ENCODE data around the gene ISYNA1. TPM values are rescaled to one million over a fixed set of nuclear protein-coding genes. Genes with fewer than 3 reads are reported as not detected.

ISYNA1 gene
- total and polyA plus RNA-seq, 2 of the 13 experiments (the other 11 are each of a cell fraction or from before 2014, with no cell fraction given): 29.6 to 48.5 TPM

DNA sequence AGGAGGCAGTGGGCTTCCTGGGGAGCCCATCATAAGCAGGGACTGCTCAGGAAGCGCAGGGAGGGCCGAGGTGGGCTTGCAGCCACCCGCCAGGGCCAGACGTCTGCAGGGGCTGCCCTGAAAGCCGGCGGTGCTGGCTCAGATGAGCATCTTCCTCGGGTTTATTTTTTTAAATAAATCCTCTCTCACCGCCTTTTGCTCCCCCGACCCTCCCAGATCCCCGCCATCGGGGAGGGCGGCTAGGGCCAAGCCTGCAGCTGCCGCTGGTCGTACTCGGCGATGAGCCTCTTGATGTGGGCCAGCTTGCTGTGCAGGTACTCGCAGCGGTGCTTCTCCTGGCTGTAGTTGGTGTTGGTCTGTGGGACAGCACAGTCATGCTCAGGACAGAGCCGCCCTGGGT is 6.6 kb upstream of the ISYNA1 start:
- H3K4me1 ChIP-seq (ENCODE audit: insufficient read depth, low read length): peaks cover 30% of the 10 kb centered on the region
- BruUV-seq (replicated peaks): no TSS peak
- no peaks in the 10 kb centered on the region for H3K27me3 ChIP-seq (ENCODE audit: control insufficient read depth in 1 of 2, insufficient read depth in 2 of 2, low read length in 2 of 2)
- DNase-seq (ENCODE audit: low spot score) (no peak), FAIRE-seq (no peak), ATAC-seq (no peak)
- H4K20me1 ChIP-seq (ENCODE audit: insufficient read depth, low read length): peaks cover 9% of the 10 kb centered on the region; the same call in 1 of the 2 replicates
- 96% methylated on average over 18 of the region's 19 CpGs for WGBS (ENCODE audit: low lambda C conversion rate)
- H3K36me3 ChIP-seq (replicated peaks in 1 of 2; ENCODE audit: control insufficient read depth in 1 of 2, insufficient read depth in 2 of 2, low read length in 2 of 2): peaks cover 27 to 57% of the 10 kb centered on the region in 2 experiments; a peak in 4 of 5 replicates
- in situ Hi-C loops (cut with HindIII; ENCODE audit: extremely low pct_ligation_motif_present, low pct_unique_long_range_greater_than_20kb): no loop called here
- no peak overlapping the region for H3K4me2 ChIP-seq (ENCODE audit: low read depth, low read length)
- H3K9me3 ChIP-seq (ENCODE audit: low read length): no peaks in the 10 kb centered on the region
- no peak overlapping the region for H3K4me3 ChIP-seq (replicated peaks in 1 of 3; ENCODE audit: insufficient read depth in 1 of 3, low read depth in 2 of 3, low read length in 3 of 3)
- no peak overlapping the region for H3K27ac ChIP-seq (ENCODE audit: extremely low read length, insufficient read depth, low read length)
- intact Hi-C loops (cut with micrococcal nuclease; ENCODE audit: unreplicated experiment): no loop called here
- POLR2A ChIA-PET: no interaction called here
- no peak overlapping the region for H3K9ac ChIP-seq (ENCODE audit: insufficient read depth, low read depth, low read length)
- TF ChIP-seq AGO2 (optimal IDR thresholded peaks at IDR 0.05; ENCODE audit: low read depth, low read length) (peak; percentile 30), FOXO1 (CRISPR knock-in tag; IDR thresholded peaks at IDR 0.05) (no peak)
- H3K79me2 ChIP-seq (ENCODE audit: insufficient read depth, low read length): no peaks in the 10 kb centered on the region
- H2AFZ ChIP-seq (ENCODE audit: low read length): no peak overlapping the region
- CTCF ChIA-PET (ENCODE audit: low intra/inter-chr PET ratio, low total read pairs): no interaction called here

DNA sequence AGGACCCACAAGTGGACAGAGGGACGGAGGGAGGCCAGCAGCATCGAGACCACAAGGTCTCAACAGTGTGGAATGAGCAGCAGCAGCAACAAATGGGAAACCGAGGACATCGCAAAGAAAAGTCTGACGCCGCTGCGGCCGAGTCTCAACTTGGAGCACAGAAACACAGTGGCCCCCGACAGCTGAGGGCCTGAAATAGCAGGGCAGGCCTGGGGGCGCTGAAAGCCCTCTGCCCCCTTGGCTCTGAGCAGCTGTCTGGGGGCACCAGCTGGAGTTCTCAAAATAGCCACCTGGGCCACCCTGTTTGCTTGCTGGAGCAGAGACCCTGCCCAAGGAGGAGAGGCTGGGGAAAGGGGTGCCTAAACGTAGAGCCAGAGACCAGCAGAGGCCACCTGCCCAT is 5.9 kb upstream of the ISYNA1 start:
- no peak overlapping the region for H3K4me2 ChIP-seq (ENCODE audit: low read depth, low read length)
- no peaks in the 10 kb centered on the region for H3K79me2 ChIP-seq (ENCODE audit: insufficient read depth, low read length)
- H3K36me3 ChIP-seq (replicated peaks in 1 of 2; ENCODE audit: control insufficient read depth in 1 of 2, insufficient read depth in 2 of 2, low read length in 2 of 2): peaks cover 26 to 50% of the 10 kb centered on the region in 2 experiments; a peak in 4 of 5 replicates
- BruUV-seq (replicated peaks): no TSS peak
- ChIA-PET POLR2A (no interaction called here), CTCF (ENCODE audit: low intra/inter-chr PET ratio, low total read pairs) (no interaction called here)
- H3K9ac ChIP-seq (ENCODE audit: insufficient read depth, low read depth, low read length): no peak overlapping the region
- no peaks in the 10 kb centered on the region for H3K27me3 ChIP-seq (ENCODE audit: control insufficient read depth in 1 of 2, insufficient read depth in 2 of 2, low read length in 2 of 2)
- 95% methylated on average over 9 of the region's 11 CpGs for WGBS (ENCODE audit: low lambda C conversion rate)
- TF ChIP-seq, protein P1, sequence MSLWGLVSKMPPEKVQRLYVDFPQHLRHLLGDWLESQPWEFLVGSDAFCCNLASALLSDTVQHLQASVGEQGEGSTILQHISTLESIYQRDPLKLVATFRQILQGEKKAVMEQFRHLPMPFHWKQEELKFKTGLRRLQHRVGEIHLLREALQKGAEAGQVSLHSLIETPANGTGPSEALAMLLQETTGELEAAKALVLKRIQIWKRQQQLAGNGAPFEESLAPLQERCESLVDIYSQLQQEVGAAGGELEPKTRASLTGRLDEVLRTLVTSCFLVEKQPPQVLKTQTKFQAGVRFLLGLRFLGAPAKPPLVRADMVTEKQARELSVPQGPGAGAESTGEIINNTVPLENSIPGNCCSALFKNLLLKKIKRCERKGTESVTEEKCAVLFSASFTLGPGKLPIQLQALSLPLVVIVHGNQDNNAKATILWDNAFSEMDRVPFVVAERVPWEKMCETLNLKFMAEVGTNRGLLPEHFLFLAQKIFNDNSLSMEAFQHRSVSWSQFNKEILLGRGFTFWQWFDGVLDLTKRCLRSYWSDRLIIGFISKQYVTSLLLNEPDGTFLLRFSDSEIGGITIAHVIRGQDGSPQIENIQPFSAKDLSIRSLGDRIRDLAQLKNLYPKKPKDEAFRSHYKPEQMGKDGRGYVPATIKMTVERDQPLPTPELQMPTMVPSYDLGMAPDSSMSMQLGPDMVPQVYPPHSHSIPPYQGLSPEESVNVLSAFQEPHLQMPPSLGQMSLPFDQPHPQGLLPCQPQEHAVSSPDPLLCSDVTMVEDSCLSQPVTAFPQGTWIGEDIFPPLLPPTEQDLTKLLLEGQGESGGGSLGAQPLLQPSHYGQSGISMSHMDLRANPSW (CRISPR knock-in tag; IDR thresholded peaks at IDR 0.05; ENCODE audit: borderline replicate concordance): no peak
- peak; percentile 6 for TF ChIP-seq RBM22 (optimal IDR thresholded peaks at IDR 0.05; ENCODE audit: low read length)
- in situ Hi-C loops (cut with HindIII; ENCODE audit: extremely low pct_ligation_motif_present, low pct_unique_long_range_greater_than_20kb) (no loop called here), intact Hi-C loops (cut with micrococcal nuclease; ENCODE audit: unreplicated experiment) (no loop called here)
- H3K4me1 ChIP-seq (ENCODE audit: insufficient read depth, low read length): peaks cover 37% of the 10 kb centered on the region
- peaks cover 9% of the 10 kb centered on the region; the same call in 1 of the 2 replicates for H4K20me1 ChIP-seq (ENCODE audit: insufficient read depth, low read length)
- FAIRE-seq (no peak), DNase-seq (ENCODE audit: low spot score) (no peak), ATAC-seq (no peak)
- no peak overlapping the region for H2AFZ ChIP-seq (ENCODE audit: low read length)
- no peaks in the 10 kb centered on the region for H3K9me3 ChIP-seq (ENCODE audit: low read length)
- no peak overlapping the region for H3K4me3 ChIP-seq (replicated peaks in 1 of 3; ENCODE audit: insufficient read depth in 1 of 3, low read depth in 2 of 3, low read length in 3 of 3)
- no peak overlapping the region for H3K27ac ChIP-seq (ENCODE audit: extremely low read length, insufficient read depth, low read length)
